Limb (tissue), 2 donors: Measurements from ENCODE around the gene ZNF606.
"Not testable (repeated sequence)": the region's sequence is repeated elsewhere in the genome, so short reads cannot be mapped to it uniquely, and the experiment has no call there.

ENCODE experiments used
- DNase-seq, 2 donors: peaks; one replicate each; pipeline ENCODE4 v3.0.0-alpha.2; 2016; ENCODE audit errors: extremely low spot score in 2 of 2

ZNF606 gene

DNA sequence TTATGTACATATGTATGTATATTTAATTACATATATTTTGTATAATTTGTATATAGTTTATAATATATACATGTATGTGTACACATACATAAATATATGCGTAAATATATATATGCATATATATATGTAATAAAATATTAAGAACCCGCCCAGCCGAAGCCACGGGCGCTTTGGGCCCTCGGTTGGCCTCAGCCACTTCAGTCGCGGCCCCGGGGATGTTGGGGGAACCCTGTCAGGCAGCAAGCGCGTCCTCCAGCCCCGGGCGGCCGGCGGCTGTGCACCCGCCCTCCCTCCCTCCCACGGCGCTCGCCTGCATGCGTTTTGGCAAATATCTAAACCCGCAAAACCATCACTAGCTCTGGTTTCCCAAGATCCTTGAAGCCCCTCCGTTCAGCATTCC lies 7.9 kb upstream of the ZNF606 start:
- peak in 1 of 2 donors; percentile 36 for DNase-seq

DNA sequence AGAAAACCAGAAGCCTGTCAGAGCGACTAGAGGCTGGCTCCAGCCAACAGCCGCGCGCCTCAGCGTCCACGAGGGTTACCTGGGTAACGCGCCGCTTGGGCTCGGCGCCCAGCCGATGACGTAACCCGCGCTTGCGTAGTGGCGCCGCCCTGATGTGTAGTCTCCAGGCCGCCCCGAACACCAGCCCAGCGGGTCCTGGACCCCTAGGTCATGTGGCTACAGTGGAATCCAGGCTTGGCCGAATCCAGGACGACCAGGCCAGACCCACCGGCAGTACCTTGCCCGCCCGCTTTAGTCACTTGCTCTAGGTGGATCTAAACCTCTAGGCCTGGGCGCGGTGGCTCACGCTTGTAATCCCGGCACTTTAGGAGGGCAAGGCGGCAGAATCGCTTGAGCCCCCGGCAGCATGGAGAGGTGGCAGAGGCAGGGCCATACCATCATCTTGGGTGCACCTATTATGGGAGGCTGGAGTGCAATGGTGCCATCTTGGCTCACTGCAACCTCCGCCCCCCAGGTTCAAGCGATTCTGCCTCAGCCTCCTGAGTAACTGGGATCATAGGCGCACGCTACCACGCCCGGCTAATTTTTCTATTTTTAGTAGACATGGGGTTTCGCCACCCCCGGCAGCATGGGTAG lies 7.2 kb upstream of the ZNF606 start:
- DNase-seq: peak; percentile 95 to 98

DNA sequence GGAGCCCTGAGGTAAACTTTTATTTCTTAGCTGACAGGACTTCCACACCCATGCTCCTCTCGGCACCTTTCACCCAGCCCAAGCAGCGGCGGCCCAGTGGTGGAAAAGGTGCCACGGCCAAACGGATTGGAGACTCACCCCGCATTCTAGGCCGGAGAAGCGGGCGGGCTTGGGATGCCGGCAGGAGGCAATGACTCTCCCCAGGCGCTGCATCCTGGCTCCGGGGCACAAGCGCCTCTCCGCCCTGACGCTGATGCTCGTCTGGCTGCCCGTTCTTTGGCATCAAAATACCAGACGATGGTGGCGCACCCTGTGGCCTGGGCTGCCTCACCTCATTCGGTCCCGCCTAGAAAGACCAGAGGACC lies 6.7 kb upstream of the ZNF606 start:
- no peak for DNase-seq

DNA sequence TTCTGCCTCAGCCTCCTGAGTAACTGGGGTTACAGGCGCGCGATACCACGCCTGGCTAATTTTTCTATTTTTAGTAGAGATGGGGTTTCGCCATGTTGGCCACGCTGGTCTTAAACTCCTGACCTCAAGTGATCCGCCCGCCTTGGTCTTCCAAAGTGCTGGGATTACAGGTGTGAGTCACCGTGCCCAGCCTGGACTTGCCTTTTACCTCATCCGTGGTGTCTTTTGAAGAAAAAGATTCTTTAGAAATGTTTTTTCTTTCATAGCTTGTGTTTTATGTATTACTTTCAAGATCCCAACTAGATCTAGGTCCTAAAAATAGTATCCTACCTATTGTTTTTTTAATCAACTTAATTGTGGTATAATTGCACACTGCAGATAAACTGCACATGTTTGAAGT lies 6.3 kb upstream of the ZNF606 start:
- not testable (repeated sequence) for DNase-seq

DNA sequence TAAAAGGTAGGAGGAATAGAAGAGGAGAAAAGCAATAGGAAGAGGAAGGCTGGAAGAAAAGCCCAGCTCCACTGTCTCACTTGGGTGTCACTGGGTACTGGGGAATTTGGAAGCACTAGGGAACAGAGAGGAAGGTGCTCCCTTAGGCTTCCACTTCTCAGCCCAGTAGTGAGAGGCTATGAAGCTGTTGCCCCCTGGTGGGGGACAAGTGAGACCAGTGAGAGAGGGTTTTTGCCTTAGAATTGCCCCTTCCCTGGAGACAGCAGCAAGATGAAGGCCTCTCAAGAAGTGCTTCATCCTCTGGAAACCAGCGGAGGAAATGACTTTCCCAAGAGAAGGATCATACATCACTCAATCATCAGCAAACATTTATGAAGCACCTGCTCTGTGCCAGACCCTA lies 4.7 kb upstream of the ZNF606 start:
- DNase-seq: no peak

DNA sequence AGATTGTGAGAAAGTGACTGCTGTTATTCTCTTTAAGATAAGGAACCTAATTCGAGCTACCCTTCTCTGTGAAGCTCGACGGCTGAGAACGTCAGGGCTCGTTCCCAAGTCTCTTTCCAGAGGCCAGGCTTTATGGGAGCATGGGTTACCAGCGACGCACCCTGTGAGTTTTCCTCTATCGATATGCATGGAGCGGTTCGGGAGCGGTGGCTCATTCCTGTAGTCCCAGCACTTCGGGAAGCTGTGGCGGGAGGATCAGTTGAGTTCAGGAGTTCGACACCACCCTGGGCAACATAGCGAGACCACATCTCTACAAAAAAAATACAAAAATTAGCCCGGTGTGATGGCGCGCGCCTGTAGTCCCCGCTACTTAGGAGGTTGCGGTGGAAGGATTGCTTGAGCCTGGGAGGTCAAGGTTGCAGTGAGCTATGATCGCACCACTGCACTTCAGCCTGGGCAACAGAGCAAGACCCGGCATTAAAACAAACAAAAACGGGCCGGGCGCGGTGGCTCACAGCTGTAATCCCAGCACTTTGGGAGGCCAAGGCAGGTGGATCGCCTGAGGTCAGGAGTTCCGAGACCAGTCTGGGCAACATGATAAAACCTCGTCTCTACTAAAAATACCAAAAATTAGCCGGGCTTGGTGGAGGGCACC lies 681 bp upstream of the ZNF606 start:
- DNase-seq: no peak

DNA sequence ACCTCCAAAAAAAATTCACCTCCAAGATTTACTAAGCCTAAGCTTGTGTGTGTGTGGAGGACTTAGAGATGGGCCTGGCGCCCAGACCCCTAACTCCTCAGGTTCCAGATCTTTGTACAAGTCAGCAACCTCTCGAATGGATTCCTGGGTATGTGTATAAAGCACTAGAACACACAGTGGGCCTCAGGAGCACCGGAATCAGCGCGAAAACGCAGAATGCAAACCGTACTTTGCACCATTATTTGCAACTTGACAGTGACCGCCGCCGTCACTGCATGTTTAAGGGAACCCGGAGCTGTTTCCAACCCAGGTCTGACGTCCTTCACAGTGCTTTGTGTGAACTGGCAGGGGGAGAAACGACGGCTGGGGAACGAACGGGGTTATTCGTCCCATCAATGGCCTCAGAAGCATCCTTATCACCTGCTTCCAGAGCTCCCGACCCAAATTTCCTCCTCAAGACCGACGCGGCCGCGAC lies 688 bp downstream of the ZNF606 start:
- no peak for DNase-seq

DNA sequence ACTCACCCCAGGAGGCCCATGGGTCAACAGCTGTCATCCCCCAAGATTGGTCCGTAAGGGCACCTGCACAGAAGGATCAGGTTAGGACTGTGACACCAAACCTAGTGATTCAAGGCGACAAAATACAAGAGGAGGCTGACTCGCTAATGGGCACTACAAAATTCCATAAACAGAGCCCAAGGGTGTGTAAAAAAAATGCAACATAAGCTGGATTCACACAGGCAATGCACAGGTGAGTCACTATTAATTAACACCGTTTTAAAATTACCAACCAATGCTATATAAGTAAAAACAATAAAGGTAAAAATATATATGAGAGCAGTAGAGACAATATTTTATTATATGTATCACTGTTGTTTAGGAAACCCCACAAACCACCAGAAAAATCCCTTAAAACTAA lies 1.9 kb downstream of the ZNF606 start:
- no peak for DNase-seq

DNA sequence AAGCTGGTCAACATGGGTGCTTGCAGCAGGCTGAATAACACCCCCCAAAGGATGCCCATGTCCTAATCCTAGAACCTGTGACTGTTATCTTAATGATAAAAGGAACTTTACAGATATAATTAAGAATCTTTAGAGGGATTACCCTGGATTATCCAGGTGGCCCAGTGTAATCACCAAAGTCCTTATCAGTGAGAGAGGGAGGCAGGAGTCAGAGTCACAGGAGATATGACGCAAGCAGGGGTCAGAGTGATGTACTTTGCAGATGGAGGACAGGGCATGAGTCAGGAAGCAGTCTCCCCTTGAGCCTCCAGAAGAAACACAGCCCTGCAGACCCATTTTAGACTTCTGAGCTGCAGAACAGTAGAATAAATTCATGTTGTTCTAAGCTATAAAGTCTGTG lies 9.8 kb downstream of the ZNF606 start:
- DNase-seq: no peak

DNA sequence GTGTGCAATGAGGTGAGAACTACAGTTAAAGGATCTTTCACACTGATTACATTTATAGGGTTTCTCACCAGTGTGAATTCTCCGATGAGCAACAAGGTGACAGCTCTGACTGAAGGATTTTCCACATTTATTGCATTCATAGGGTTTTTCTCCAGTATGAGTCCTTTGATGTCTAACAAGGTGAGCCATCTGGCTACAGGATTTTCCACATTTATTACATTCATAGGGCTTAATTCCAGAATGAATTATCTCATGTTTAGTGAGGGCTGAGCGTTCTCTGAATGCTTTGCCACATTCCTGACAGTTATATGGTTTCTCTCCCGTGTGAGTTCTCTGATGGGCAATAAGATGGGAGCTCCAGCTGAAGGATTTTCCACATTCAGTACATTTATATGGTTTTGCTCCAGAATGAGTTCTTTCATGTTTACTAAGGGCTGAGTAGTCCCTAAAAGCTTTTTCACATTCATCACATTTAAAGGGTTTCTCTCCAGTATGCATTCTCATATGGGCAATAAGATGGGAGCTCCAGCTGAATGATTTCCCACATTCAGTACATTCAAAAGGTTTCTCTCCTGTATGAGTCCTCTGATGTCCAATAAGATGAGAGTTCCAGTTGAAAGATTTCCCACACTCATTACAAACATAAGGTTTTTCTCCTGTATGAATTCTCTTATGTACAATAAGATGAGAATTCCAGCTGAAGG lies 23.9 kb downstream of the ZNF606 start:
- DNase-seq: no peak

DNA sequence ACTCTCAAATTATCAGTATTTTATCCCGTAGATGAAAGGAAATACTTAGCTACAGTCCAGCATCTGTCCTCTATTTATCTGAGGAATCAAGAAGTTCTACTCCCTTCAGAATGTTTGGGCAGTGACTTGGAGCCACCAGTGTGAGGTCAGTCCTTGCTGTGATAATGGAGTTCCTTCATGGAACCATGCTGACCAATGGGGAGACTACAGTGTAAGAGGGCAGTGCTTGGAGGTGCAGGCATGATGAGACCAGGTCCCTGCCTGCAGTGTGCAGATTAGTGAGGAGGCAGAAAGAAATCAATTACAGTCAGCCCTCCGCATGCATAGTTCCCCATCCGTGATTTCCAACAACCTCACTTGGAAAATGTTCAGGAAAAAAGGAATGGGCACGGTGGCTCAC lies 28.2 kb downstream of the ZNF606 start, which contains the start of gene C19orf18:
TSS of gene C19orf18 (minus strand) at position 101 of the 400 bp plus-strand sequence. CDS start 102 bp downstream, outside the sequence.
- no peak for DNase-seq

DNA sequence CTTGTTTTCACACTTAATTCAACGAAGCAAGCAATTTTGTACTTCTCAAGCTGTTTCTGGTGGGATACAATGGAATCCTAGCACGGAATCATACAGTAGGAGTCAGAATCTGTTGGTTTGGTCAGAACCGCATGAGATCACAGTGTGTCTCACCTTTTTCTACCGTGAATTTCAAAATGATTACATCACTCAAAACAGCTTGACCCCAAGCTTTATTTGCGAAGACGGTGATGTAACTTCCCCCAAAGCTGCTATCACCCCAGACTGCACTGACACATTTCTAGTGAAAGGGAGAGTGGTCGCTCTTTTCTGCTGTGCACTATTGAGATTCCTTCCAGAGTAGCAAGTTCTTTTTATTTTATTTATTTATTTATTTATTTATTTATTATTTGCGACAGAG lies 37.9 kb downstream of the ZNF606 start:
- DNase-seq: no peak

DNA sequence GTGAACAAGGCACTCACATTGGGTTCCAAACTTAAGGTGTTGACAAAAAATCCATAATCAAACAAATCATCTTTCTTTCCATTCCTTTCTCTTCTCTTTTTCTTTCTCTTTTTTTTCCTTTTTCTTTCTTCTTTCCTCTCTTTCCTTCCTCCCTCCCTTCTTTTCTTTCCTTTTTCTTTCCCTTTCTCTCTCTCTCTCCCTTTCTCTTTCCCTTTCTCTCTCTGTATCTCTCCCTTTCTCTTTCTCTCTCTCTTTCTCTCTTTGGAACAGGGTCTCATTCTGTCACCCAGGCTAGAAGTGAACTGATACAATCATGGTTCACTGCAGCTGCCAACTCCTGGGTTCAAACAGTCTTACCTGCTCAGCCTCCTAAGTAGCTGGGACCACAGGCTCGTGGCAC lies 40.8 kb downstream of the ZNF606 start:
- DNase-seq: no peak

DNA sequence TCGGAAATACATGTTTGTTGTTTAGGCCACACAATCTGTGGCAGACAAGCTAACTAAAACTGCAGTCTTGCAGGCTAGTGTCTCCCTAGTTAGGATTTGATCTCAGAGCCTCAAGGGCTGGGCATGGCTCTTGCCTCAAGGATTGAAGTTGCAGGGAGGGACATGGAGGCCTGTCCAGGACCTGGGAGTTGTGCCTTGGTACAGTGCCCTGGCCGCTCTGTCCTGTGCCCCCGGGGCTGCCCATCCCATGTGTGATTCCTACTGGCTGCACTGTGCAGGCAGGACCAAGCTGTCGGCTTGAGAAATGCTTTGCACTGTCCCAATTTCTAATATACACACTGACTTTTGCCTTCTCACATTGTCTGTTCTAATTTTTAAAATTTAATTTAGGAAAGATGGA lies 47.6 kb downstream of the ZNF606 start:
- no peak for DNase-seq

DNA sequence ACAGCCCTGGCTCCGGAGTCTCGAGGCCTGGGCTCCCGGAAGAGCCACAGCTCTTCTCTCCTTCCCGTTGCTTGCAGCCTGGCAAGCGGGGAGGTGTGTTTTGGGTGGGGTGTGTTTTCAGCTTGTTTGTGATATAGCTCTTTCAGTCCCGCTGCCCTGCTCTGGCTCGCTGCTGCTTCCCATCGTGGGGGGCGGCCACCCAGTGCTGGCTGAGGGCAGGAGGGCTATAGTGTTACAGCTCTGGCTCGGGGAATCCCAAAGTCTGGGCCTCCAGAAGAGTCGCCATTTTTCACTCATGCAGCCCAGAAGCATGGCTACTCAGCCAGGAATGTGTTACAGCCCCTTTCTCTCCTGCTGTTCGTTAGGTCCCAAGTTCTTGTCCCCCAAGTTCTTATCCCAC lies 52.9 kb downstream of the ZNF606 start:
- no peak for DNase-seq

DNA sequence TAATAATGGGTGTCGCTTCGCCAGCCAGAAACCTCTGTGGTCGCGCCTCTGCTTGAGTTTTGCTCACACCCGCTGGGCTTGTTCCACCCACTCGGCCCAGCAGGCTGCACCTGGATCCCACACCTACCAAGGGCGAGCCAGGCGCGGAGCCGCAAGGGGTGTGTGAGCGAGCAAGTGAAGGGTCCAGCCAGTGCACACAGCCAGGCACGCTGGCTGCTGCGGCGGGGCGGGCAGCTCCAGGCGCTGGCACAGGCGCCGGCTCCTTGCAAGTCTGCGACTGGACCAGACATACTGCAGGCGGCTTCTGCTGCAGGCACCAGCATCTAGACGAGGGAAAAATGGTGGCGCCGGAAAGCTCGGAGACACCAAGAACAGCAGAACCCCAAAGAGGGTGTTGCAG lies 53.3 kb downstream of the ZNF606 start:
- no peak for DNase-seq

DNA sequence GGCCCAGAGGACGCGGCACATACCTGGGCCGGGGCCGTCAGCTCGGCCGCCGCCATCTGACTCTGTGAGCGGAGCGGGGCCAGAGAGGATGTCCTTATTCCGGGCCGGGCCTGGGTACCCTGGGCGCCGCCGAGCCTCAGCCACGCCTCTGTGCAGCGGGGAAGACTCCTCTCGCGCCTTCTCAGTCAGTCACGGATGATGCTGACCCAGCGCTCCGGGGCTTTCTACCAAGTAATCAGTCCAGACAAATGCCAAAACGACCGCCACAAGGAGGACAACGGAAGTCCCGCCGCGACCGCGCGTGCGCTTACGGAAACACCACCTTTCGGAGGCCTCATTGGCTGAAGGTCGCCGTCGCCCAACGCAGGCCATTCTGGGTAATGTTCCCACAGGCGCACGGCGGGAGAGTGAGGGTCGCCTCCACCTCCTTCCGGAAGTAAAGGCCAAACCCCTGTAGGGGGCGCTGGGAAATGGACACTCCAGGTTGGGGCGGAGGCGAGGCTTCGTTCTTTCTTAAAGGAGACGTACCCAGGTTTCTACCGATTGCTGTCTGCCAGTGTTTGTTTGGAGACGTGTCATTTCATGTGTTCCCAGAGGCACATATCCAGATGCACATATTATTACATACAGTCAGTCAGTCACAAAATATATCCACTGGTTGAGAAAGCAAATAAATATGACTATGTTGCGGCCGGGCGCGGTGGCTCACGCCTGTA lies 55.0 kb downstream of the ZNF606 start, which contains the start of gene ZNF256:
TSS of gene ZNF256 (minus strand) at position 288 of the 716 bp plus-strand sequence. CDS start at position 56, 232 bp downstream.
- DNase-seq: peak; percentile 96 to 97

DNA sequence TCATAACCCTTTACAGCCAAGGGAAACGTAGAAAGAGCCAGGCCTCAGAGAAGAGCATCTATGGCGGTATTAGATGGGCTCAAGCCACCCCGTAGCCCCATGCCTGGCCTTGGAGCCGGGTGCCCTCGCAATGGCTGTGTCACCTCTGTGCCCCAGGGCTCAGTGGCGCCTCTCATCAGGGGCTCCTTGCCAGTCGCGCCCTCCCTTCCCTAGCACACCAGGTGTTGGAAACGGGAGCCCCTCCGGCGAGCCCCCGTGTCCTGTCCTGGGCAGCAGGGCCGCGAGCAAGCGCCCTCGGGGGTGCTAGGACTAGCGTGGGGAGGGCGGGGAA lies 55.6 kb downstream of the ZNF606 start:
- no peak for DNase-seq

DNA sequence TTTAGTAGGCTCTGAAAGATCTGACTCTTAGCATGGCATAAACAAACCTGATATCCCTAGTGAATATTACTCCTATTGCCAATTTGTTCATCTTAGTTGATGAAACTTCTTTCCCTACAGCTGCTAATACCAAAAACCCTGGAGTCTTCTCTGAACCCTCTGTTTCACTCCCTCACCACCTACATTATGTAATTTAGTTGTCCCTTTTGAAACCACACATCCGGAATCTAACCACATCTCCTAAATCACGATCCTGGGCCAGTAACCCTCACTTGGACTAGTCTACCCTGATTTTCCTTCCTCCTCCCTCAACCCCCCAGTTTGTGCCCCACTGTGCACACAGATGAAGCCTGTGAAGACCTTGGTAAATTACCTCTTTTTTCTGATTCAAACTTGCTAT lies 56.3 kb downstream of the ZNF606 start:
- no peak for DNase-seq

DNA sequence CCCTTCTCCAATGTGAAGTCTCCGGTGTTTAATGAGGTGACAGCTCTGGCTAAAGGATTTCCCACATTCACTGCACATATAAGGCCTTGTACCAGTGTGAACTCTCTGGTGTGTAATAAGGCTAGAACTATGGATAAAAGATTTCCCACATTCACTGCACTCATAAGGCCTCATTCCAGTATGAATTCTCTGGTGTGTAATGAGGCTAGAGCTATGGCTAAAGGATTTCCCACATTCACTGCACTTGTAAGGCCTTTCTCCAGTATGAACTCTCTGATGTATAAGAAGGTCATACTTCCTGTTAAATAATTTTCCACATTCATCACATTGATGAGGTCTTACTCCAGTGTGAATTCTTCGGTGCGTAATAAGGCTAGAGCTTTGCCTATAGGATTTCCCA lies 61.0 kb downstream of the ZNF606 start:
- DNase-seq: no peak

DNA sequence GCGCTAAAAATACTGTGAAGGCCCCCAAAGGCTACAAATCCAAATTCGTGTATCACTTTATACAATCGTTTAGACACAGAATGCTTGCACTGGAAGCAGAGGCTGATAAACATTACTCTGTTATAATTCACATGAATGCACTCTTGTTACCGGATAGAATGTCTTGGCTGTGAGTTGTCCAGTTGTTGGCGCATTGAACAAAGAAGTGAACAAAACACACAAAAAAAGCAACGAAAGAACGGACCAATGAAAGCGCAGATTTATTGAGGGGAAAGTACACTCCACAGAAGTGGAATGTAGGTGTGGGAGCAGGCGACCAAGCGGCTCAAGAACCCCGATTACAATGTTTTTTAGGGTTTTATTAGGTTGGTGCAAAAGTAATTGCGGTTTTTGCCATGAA lies 66.9 kb downstream of the ZNF606 start:
- DNase-seq: no peak
